ENCODE results near the gene CATSPERD. TPM values are rescaled to one million over a fixed set of nuclear protein-coding genes. Genes with fewer than 3 reads are reported as not detected.

CATSPERD gene, protein sequence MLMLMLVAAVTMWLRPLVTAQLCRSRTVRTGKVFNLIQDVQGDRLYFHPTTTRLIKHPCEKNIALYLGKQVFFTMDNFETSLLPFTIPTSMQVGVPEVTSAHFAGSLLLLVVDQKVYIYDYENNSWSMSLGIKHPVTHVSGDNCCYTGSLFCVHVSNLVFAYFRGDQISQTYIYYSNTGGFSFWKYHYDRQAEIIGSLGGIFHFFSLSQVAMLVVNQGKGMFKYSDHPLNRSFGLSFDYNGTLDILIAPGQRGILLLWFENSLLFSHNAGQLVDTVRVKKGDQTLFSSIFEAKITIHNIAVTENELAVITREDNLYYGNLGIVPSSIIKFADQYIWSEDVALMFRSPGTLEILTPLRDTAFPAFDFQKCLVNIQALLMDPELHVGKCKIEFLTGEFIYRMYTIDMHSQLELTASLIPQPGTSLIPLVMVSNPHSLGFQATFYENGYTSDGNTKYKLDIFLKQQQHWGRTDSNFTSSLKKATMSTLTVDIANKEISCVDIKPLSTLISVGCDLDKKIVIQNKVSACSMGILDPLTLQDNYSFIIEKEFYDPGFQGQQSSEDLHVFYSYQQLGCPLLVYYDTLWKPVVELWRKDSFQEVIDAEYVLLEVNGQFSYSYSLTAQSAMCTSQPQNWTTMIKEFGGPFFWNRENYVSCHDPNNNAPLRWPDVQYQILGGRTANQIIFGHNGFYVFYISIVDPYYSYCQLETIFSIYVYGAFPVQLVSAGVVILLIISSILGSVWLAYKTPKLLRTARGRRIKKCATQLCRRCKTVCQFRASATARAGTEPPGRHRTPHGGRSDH
- not detected for total RNA-seq

DNA sequence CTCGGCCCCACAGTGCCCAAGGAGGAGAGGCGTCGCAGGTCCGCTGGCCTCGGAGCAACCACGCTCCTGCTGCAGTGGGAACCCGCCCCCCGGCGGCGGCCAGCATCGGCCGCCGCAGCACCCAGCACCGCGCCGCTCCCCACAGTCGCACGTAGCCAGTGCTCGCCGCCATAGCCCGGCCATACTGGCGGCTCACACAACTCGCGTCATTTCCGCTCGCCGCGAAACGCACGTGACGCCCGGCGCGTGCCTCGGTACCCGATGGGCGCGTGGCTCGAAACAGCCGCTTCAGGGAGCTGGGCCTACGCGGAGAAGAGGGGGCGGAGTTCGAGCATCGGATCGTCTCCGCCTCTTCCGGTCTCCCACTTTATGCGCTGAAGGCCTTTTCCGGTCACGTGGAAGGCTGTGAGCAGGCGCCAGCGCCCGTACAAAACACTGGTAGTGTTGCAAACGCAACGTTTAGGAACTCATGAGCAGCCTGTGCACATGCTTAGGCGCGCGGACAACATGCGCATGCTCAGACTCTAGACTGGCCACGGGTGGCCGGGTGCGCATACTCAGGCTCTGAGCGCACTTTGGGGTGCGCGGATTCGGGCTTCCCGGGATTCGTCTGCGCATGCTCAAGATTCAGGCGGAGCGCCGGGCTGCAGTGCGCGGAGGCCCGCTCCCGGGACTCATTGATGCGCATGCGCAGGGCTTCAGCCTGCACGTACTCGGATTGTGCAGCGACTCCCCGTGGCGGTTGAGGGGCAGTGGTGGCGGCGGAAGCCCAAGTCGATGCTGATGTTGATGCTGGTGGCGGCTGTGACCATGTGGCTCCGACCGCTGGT, at the start of gene CATSPERD, which contains the start of gene LONP1:
Gene CATSPERD (plus strand): TSS at position 677 of the 830 bp plus-strand sequence. CDS start 101 bp downstream, at position 778.
Gene LONP1 (minus strand): TSS at position 186 of the 830 bp plus-strand sequence. CDS start 14 bp downstream, at position 172.
- Mint-ChIP-seq H3K36me3 (ENCODE audit: low read depth) (peaks cover 14% of the 10 kb centered on the region), H3K9me3 (no peaks in the 10 kb centered on the region), H3K27ac (peak within 1 kb of the TSS; percentile 97), H3K27me3 (no peaks in the 10 kb centered on the region), H3K4me1 (peaks cover 33% of the 10 kb centered on the region), H3K4me3 (peak within 1 kb of the TSS; percentile 96)
- ChIA-PET POLR2A (interaction anchor here (0.6 to 1.3 kb wide), 3 partner anchors 29 to 1895 kb away, joined by 4 to 5 read pairs (median 5); no protein-coding TSS in a partner anchor), CTCF (interaction anchor here (0.6 to 3.2 kb wide), 20 partner anchors 8 to 577 kb away, joined by 3 to 17 read pairs (median 4); partner anchors contain the start of genes RPL36, SAFB and SAFB2)
- peak; percentile 99 for DNase-seq

DNA sequence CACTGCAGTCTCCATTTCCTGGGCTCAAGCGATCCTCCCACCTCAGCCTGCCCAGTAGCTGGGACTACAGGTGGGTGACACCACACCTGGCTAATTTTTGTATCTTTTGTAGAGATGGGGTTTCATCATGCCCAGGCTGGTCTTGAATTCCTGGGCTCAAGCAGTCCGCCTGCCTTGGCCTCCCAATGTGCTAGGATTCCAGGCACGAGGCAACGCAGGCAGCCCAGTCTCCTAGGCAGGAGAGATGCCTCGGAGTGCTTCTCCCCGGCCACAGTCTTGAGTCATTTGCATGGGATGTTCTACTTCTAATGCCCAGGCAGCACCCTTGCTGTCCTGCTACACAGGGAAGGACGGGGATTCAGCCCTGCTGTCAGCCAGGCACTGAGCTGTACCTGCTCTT, 48.8 kb upstream of the CATSPERD start:
- ChIA-PET POLR2A (no interaction called here), CTCF (interaction anchor here (1.4 kb wide), 2 partner anchors 16 to 20 kb away, joined by 4 to 5 read pairs; no protein-coding TSS in a partner anchor)
- Mint-ChIP-seq H3K4me1 (no peaks in the 10 kb centered on the region), H3K27ac (no peak overlapping the region), H3K27me3 (no peaks in the 10 kb centered on the region), H3K4me3 (no peak overlapping the region), H3K9me3 (no peaks in the 10 kb centered on the region), H3K36me3 (ENCODE audit: low read depth) (peaks cover 31% of the 10 kb centered on the region)
- no peak for DNase-seq

DNA sequence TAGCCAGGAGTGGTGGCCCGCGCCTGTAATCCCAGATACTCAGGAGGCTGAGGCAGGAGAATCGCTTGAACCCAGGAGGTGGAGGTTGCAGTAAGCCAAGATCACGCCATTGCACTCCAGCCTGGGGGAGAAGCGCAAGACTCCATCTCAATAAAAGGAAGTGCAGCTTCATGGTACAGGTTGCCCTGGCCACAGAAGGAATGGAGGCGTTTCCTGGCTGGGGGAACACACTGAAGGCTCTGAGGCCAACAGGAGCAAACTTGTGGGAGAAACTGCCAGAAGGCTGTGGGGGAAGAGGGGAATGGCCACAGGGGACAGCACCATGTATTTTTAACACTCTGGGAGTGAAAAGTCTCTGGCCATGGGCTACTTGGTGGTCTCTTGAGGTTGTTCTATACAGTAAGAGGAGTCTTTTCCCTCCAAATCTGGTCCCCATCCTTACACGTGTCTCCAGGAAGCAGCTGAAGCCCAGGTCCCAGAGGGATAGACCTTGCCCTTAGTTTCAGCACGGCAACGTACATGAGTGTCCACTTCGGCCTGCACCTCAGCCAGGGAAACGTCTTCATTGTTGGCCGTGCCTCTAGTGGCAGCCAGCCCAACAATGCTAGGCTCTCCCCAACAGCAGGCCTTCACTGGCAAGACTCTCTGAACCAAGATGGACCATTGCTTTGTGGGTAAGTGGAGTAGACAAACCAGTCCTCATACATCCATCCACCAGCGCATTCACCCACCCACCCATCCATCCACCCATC, 47.6 kb upstream of the CATSPERD start:
- no peak for DNase-seq
- CTCF ChIA-PET = no interaction called here
- Mint-ChIP-seq H3K36me3 (ENCODE audit: low read depth) (peaks cover 20% of the 10 kb centered on the region), H3K27me3 (no peaks in the 10 kb centered on the region), H3K27ac (no peak overlapping the region), H3K9me3 (no peaks in the 10 kb centered on the region), H3K4me1 (no peaks in the 10 kb centered on the region), H3K4me3 (no peak overlapping the region)
- POLR2A ChIA-PET = no interaction called here

DNA sequence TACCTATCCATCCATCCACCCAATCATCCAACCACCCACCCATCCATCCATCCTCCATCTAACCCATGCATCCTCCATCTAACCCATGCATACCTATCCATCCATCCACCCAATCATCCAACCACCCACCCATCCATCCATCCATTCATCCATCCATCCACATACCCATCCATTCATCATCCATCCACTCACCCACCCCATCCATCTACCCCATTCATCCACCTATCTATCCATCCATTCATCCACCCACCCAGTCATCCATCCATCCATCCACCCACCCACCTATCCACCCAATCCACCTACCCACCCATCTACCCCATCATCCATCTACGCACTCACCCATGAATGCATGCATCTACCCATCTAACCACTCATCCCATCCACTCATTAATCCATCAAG, 46.7 kb upstream of the CATSPERD start:
- CTCF ChIA-PET = no interaction called here
- no peak overlapping the region for H3K27ac Mint-ChIP-seq
- no peak for DNase-seq
- peaks cover 19% of the 10 kb centered on the region for H3K36me3 Mint-ChIP-seq (ENCODE audit: low read depth)
- no peaks in the 10 kb centered on the region for H3K9me3 Mint-ChIP-seq
- no peaks in the 10 kb centered on the region for H3K27me3 Mint-ChIP-seq
- H3K4me3 Mint-ChIP-seq = no peak overlapping the region
- POLR2A ChIA-PET = no interaction called here
- no peaks in the 10 kb centered on the region for H3K4me1 Mint-ChIP-seq

DNA sequence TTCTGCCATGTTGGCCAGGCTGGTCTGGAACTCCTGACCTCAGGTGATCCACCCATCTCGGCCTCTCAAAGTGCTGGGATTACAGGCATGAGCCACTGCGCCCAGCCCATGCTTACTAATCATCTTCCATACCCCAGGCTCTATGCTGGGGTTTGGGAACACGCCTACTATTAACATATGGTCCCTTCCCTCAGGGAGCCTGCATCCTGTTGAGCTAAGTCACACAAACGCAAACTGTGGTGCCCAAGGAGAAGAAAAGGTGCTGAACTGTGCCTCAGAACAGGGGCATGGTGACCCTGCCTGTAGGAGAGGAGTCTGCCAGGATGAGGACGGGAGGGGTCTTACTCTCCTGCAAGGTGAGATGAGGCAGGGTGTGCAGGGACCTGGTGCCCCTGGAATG, 45.7 kb upstream of the CATSPERD start:
- POLR2A ChIA-PET = no interaction called here
- H3K4me1 Mint-ChIP-seq = peaks cover 4% of the 10 kb centered on the region
- no peaks in the 10 kb centered on the region for H3K27me3 Mint-ChIP-seq
- CTCF ChIA-PET = interaction anchor here (1.6 to 2.3 kb wide), 2 partner anchors 12 to 15 kb away, joined by 6 to 10 read pairs; partner anchors contain the start of gene RPL36
- no peak for DNase-seq
- no peaks in the 10 kb centered on the region for H3K9me3 Mint-ChIP-seq
- peaks cover 13% of the 10 kb centered on the region for H3K36me3 Mint-ChIP-seq (ENCODE audit: low read depth)
- no peak overlapping the region for H3K4me3 Mint-ChIP-seq
- H3K27ac Mint-ChIP-seq = no peak overlapping the region

DNA sequence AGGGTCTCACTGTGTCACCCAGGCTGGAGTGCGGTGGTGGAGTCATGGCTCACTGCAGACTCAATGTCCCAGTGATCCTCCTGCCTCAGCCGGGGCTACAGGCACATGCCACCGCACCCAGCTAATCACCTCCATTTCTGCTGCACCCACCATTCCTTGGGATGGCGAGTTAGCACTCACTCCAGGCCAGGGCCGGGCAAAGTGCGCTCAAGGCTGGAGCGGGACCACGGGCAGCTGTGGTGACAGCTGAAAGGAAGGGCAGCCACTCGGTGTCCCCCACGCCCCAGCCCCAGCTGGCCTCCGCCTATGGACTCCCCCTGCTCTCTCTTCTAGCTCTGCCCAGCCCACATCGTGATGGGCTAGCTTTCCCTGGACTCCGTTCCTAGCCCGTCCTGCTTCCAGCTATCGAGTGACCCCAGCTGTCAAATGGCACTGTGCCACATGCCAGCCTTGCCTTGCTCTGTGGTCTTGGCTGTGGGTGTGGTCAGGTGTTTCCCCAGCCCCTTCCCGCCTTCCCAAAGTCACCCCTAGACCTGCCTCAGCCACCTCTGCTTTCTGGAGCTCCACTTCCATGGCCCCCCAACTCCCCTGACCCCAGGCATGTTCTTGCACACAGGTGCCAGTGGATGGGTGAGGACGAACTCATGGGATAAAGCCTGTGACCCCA, 44.2 kb upstream of the CATSPERD start:
- ChIA-PET POLR2A (no interaction called here), CTCF (interaction anchor here (0.9 to 2.3 kb wide), 4 partner anchors 11 to 14 kb away, joined by 3 to 10 read pairs (median 7); partner anchors contain the start of gene RPL36)
- Mint-ChIP-seq H3K27ac (no peak overlapping the region), H3K27me3 (no peaks in the 10 kb centered on the region), H3K4me1 (peaks cover 8% of the 10 kb centered on the region), H3K4me3 (no peak overlapping the region), H3K9me3 (no peaks in the 10 kb centered on the region), H3K36me3 (ENCODE audit: low read depth) (peaks cover 13% of the 10 kb centered on the region)
- DNase-seq = no peak

DNA sequence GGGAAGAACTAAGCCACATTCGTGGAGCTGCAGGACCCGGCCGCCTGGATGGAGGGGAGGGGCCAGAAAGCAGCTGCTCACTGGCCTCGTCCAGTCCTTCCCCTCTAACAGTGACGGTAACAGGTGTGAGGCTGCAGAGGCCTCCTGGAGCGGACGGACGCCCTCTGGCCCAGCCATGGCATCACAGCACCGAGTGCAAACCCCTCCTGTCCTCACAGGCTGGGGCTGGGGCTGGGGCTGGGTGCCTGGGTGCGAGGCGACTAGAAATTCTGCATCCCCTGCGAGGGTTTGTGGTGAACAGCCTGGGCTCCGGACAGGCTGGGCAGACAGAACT, 43.7 kb upstream of the CATSPERD start:
- Mint-ChIP-seq H3K4me3 (no peak overlapping the region), H3K4me1 (peaks cover 13% of the 10 kb centered on the region), H3K9me3 (no peaks in the 10 kb centered on the region), H3K27ac (no peak overlapping the region), H3K27me3 (no peaks in the 10 kb centered on the region), H3K36me3 (ENCODE audit: low read depth) (peaks cover 12% of the 10 kb centered on the region)
- no peak for DNase-seq
- POLR2A ChIA-PET = no interaction called here
- CTCF ChIA-PET = interaction anchor here (0.9 to 2.3 kb wide), 3 partner anchors 10 to 13 kb away, joined by 3 to 10 read pairs (median 8); partner anchors contain the start of gene RPL36

DNA sequence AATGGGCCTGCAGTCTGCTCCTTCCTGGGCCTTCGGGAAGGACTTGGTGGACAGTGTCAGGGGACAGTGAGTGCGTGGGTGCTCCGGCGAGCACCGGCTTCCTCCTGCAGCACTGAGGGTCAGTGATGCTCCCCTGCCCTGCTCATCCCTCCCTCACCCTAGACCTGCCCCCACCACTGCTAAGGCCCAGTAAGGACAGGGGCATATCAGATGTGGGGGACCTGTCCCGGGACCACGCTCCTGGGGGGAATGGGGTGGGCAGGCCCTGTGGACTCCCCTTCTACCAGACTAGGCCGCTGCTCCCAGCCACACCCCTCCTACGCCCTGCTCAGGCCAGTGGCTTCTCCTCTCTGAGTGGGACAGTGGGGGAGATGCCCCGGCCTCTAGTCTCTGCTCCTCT, 43.3 kb upstream of the CATSPERD start:
- no peak overlapping the region for H3K4me3 Mint-ChIP-seq
- CTCF ChIA-PET = interaction anchor here (0.9 to 2.3 kb wide), 5 partner anchors 8 to 13 kb away, joined by 3 to 10 read pairs (median 3); partner anchors contain the start of gene RPL36
- H3K27ac Mint-ChIP-seq = no peak overlapping the region
- no peak for DNase-seq
- peaks cover 11% of the 10 kb centered on the region for H3K36me3 Mint-ChIP-seq (ENCODE audit: low read depth)
- H3K4me1 Mint-ChIP-seq = peaks cover 17% of the 10 kb centered on the region
- H3K27me3 Mint-ChIP-seq = no peaks in the 10 kb centered on the region
- no peaks in the 10 kb centered on the region for H3K9me3 Mint-ChIP-seq
- POLR2A ChIA-PET = no interaction called here

DNA sequence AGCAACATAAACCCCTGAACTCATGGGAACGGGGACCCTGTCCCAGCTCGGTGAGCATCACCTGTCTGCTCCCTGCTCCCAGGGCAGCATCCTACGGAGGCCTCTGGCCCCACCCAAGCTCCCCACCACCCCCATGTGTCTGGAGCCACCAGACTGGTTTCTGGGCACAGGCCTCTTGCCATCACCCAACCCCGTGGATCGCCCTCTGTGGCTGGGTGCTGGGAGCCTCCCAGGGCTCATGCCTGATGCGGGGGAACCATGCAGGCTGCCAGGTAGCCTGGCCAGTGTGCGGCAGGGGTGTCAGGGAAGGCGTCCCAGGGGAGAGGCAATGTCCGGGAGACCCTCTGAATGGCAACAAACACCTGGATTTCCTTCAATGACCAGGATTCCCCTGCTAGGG, 42.9 kb upstream of the CATSPERD start:
- H3K36me3 Mint-ChIP-seq (ENCODE audit: low read depth) = peaks cover 11% of the 10 kb centered on the region
- no peak for DNase-seq
- POLR2A ChIA-PET = no interaction called here
- peaks cover 19% of the 10 kb centered on the region for H3K4me1 Mint-ChIP-seq
- H3K4me3 Mint-ChIP-seq = no peak overlapping the region
- no peak overlapping the region for H3K27ac Mint-ChIP-seq
- no peaks in the 10 kb centered on the region for H3K9me3 Mint-ChIP-seq
- CTCF ChIA-PET = interaction anchor here (0.9 to 1.4 kb wide), 3 partner anchors 9 to 12 kb away, joined by 3 read pairs; partner anchors contain the start of gene RPL36
- no peaks in the 10 kb centered on the region for H3K27me3 Mint-ChIP-seq

DNA sequence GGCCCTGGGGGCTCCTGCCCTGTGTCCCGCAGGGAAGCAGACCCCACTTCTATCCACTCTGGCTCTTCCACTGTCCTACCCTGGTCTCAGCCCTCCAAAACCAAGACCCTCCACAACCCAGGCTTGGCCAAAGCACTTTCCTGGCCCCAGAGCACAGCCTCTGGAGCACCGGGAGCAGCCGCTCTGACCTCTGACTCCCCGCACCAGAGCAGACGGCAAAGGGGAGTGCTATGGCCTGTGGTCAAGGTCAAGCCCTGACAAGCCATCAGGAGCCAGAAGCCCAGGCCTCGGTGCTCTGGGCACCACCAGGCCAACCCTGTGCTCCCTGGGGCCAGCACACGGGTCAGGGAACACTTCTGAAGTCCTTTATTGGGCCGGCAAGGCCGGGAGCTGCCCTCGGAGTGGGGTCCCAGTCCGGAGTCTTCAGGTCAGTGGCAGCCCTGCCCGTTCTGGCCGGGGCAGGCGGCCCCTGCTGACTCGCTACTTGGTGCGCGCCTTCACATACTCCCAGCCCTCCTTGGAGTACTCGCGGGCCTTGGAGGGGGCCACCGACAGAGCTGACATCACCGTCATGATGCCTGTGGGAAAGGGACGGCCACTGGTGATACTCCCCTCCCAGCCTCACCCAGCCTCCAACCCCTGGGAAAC, 42.2 kb upstream of the CATSPERD start:
- CTCF ChIA-PET = interaction anchor here (0.9 to 1.4 kb wide), 2 partner anchors 9 kb away, joined by 3 read pairs; no protein-coding TSS in a partner anchor
- H3K27ac Mint-ChIP-seq = no peak overlapping the region
- peaks cover 6% of the 10 kb centered on the region for H3K36me3 Mint-ChIP-seq (ENCODE audit: low read depth)
- no peaks in the 10 kb centered on the region for H3K27me3 Mint-ChIP-seq
- no peaks in the 10 kb centered on the region for H3K9me3 Mint-ChIP-seq
- POLR2A ChIA-PET = no interaction called here
- H3K4me1 Mint-ChIP-seq = peaks cover 19% of the 10 kb centered on the region
- no peak overlapping the region for H3K4me3 Mint-ChIP-seq
- no peak for DNase-seq

All from activated CD4-positive, alpha-beta T cell treated with anti-CD3 and anti-CD28 coated beads, Interleukin-2, amount 10 ng/mL, durations not matched to agents 7 days and 5 days (primary cell).